OCI-LY3 (cell line): ENCODE results near the gene CCL26.

Experiments
- H2AFZ ChIP-seq: fragments of 200-600, 300-600 bp; shearing (Covaris generic); 2 replicates; pipeline ENCODE4 v1.6.0; 2014; ENCODE audit warnings: antibody characterized with exemption, low read depth, low read length
- H3K27ac ChIP-seq: fragments of 200-600, 300-600 bp; sonication (generic); 2 replicates; pipeline ENCODE4 v1.5.1; 2014; ENCODE audit warnings: mild to moderate bottlenecking, low read length, moderate library complexity, mixed read lengths
- H3K27me3 ChIP-seq: fragments of 200-600, 300-600 bp; sonication (generic); 2 replicates; pipeline ENCODE4 v1.6.1; 2014; ENCODE audit warnings: low read depth, low read length, mixed read lengths
- H3K36me3 ChIP-seq: fragments of 200-600, 300-600 bp; sonication (generic); replicated peaks from 2 replicates; pipeline ENCODE3; 2014; ENCODE audit warnings: low read depth, low read length, mixed read lengths
- H3K4me1 ChIP-seq: fragments of 300-600, 200-600 bp; sonication (generic); 2 replicates; pipeline ENCODE4 v1.6.1; 2014; ENCODE audit warnings: low read length, mixed read lengths
- H3K4me2 ChIP-seq: fragments of 200-600, 300-600 bp; sonication (generic); 2 replicates; pipeline ENCODE4 v1.6.1; 2014; ENCODE audit warnings: low read length, mixed read lengths
- H3K4me3 ChIP-seq: fragments of 300-600, 200-600 bp; sonication (generic); 2 replicates; pipeline ENCODE4 v1.5.1; 2014; ENCODE audit warnings: antibody characterized with exemption, mild to moderate bottlenecking, low read length, moderate library complexity
- H3K79me2 ChIP-seq: fragments of 300-600, 200-600 bp; shearing (Covaris generic); 2 replicates; pipeline ENCODE4 v1.6.1; 2014; ENCODE audit warnings: mild to moderate bottlenecking, low read length, mixed read lengths
- H3K9ac ChIP-seq: fragments of 300-600, 200-600 bp; shearing (Covaris generic); 2 replicates; pipeline ENCODE4 v1.6.0; 2014; ENCODE audit warnings: mild to moderate bottlenecking, low read length, moderate library complexity
- H3K9me3 ChIP-seq: fragments of 200-600, 300-600 bp; shearing (Covaris generic); 2 replicates; pipeline ENCODE4 v1.6.1; 2014; ENCODE audit warnings: low read length, mixed read lengths; ENCODE audit not compliant: insufficient read depth
- H4K20me1 ChIP-seq: fragments of 200-600, 300-600 bp; sonication (generic); 2 replicates; pipeline ENCODE4 v1.6.1; 2016; ENCODE audit warnings: low read length, mixed read lengths; ENCODE audit not compliant: insufficient read depth
- EZH2phosphoT487 ChIP-seq: fragments of 200-600 bp; shearing (Covaris generic); IDR thresholded peaks from 2 replicates; pipeline ENCODE4 v1.6.1; 2018; ENCODE audit warnings: antibody characterized with exemption, mixed run types, low read depth
- TF ChIP-seq, protein P1 (sequence below): fragments of 200-600, 300-600 bp; sonication (generic); IDR thresholded peaks from 2 replicates; pipeline ENCODE4 v1.5.1; 2014; ENCODE audit warnings: antibody characterized with exemption, low read length, low read depth

Gene CCL26

DNA sequence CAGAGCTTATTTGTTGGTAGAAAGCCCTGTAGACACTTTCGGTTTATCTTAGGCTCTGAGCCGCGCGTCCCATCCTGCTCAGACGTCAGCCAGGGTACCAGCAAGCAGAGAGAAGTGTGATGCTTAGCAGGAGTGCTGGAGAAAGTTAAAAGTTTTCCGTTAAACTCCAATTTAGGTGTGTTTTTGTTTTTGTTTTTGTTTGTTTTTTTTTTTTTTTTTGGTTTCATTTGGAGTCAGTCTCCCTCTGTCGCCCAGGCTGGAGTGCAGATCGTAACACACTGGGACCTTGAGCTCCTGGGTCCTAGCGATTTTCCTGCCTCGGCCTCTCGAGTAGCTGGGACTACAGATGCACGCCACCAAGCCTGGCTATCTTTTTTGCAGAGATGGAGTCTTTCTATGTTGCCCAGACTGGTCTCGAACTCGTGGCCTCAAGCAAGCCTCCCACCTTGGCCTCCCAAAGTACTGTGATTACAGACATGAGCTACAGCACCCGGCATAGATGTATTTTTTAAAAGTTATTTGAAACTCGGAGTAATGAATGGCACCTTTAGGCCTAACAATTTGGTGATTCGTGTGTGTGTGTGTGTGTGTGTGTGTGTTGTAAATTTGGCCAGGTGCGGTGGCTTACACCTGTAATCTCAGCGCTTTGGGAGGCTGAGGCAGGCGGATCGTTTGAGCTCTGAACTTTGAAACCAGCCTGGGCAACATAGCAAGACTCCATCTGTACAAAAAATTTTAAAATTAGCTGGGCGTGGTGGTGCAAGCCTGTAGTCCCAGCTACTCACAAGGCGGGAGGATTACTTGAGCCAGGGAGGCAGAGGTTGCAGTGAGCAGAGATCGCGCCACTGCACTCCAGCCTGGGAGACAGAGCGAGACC is 32.0 kb downstream of the CCL26 start:
- H3K27me3 ChIP-seq, result peaks cover 16% of the 10 kb centered on the region
- TF ChIP-seq, protein P1, sequence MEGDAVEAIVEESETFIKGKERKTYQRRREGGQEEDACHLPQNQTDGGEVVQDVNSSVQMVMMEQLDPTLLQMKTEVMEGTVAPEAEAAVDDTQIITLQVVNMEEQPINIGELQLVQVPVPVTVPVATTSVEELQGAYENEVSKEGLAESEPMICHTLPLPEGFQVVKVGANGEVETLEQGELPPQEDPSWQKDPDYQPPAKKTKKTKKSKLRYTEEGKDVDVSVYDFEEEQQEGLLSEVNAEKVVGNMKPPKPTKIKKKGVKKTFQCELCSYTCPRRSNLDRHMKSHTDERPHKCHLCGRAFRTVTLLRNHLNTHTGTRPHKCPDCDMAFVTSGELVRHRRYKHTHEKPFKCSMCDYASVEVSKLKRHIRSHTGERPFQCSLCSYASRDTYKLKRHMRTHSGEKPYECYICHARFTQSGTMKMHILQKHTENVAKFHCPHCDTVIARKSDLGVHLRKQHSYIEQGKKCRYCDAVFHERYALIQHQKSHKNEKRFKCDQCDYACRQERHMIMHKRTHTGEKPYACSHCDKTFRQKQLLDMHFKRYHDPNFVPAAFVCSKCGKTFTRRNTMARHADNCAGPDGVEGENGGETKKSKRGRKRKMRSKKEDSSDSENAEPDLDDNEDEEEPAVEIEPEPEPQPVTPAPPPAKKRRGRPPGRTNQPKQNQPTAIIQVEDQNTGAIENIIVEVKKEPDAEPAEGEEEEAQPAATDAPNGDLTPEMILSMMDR, result no peak
- TF ChIP-seq EZH2phosphoT487, result no peak
- H4K20me1 ChIP-seq, result no peaks in the 10 kb centered on the region
- H3K9ac ChIP-seq, result peak overlapping the region; percentile 68
- H3K4me3 ChIP-seq, result peak overlapping the region; percentile 78
- peaks cover 27% of the 10 kb centered on the region for H3K4me1 ChIP-seq
- peak overlapping the region; percentile 50 for H2AFZ ChIP-seq
- H3K9me3 ChIP-seq, result no peaks in the 10 kb centered on the region
- no peaks in the 10 kb centered on the region for H3K79me2 ChIP-seq
- H3K4me2 ChIP-seq, result peak overlapping the region; percentile 77
- peak overlapping the region; percentile 50 for H3K27ac ChIP-seq
- H3K36me3 ChIP-seq, result no peaks in the 10 kb centered on the region

DNA sequence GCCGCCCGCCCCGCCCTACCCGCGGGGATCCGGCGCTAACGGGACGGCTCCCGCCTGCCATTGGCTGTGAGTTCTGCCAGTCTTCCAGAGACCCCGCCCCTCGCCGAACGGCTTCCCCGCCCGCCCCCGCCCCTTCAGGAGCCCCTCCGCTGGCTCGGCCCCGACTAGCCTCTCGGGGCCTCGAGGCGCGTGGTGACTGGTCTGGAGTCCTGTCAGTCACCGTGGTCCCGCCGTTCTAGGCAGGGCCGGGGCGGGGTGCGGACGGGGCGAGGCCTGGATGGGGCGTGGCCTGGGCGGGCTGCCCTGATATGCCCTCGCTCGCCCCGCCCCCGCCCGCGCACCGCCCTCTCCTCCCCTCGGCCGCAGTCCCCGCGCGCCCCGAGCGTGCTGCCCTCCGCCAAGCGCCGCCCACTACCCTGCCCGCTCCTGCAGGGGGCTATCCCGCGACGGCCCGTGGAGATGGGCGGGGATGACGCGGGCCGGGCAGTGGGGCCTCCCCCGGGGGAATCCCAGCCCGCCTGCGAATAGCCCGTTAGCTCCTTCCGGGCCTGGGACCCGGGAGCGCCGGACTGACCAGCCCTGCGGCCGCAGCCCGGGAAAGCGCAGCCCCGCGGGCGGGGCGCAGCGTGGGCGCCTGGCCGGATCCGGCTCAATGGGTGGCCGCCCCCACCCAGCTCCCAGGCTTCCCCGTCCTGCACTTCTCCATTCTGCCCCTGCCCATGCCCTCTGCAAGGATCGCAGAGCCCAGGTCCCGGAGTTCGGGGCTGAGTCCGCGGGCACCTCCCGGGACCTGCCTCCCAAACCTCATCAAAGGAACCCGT is 32.8 kb downstream of the CCL26 start:
- H3K79me2 ChIP-seq, result no peaks in the 10 kb centered on the region
- H2AFZ ChIP-seq, result peak overlapping the region; percentile 71
- peak overlapping the region; percentile 50 for H3K27ac ChIP-seq
- H3K9ac ChIP-seq, result peak overlapping the region; percentile 89
- peak overlapping the region; percentile 98 for H3K4me3 ChIP-seq
- no peaks in the 10 kb centered on the region for H4K20me1 ChIP-seq
- H3K4me2 ChIP-seq, result peak overlapping the region; percentile 83
- peaks cover 27% of the 10 kb centered on the region for H3K4me1 ChIP-seq
- H3K9me3 ChIP-seq, result no peaks in the 10 kb centered on the region
- peaks cover 16% of the 10 kb centered on the region for H3K27me3 ChIP-seq
- TF ChIP-seq EZH2phosphoT487, result no peak
- TF ChIP-seq, protein P1, result no peak
- H3K36me3 ChIP-seq, result no peaks in the 10 kb centered on the region

DNA sequence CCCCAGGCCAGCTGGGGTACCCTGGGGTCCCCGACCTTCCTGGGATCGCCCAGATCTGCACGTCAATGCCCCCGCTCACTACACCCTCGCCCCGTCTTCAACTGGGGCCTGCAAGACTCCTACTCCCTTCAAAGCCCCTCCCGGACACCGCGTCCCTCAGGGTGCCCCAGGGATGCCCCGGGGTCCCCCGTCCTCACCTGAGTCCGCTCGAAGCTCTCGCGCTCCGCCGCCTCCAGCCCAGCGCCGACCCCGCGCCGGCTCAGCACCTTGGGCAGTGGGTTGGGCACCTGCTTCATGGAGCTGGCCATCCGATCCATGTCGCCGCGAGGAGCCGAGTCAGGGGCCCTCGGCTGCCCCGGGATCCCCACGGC is 33.4 kb downstream of the CCL26 start, which contains the start of gene HIP1:
Gene HIP1 (minus strand): TSS at position 338 of the 371 bp plus-strand sequence. CDS start 21 bp downstream, at position 317.
- Histone ChIP-seq H3K9ac (peak within 1 kb of the TSS; percentile 89), H2AFZ (peak within 1 kb of the TSS; percentile 71), H3K27ac (peak within 1 kb of the TSS; percentile 50)

More for the DNA sequence above, 33.4 kb downstream of the CCL26 start, which contains the start of gene HIP1:
- H3K9me3 ChIP-seq, result no peaks in the 10 kb centered on the region
- peaks cover 15% of the 10 kb centered on the region for H3K27me3 ChIP-seq
- TF ChIP-seq, protein P1, result no peak
- TF ChIP-seq EZH2phosphoT487, result no peak
- H3K4me2 ChIP-seq, result peak within 1 kb of the TSS; percentile 83
- no peaks in the 10 kb centered on the region for H3K79me2 ChIP-seq
- H3K36me3 ChIP-seq, result no peaks in the 10 kb centered on the region
- peak within 1 kb of the TSS; percentile 98 for H3K4me3 ChIP-seq
- H4K20me1 ChIP-seq, result no peaks in the 10 kb centered on the region
- peaks cover 27% of the 10 kb centered on the region for H3K4me1 ChIP-seq
